Endothelial cell of umbilical vein (primary cell): ENCODE data around the gene G6PC2.

ENCODE experiments used
- CTCF ChIP-seq, 2 donors: IDR thresholded peaks; 1 replicate in 1 of 2; 2 replicates in 1 of 2; pipeline ENCODE4 v1.5.1; 2011; ENCODE audit warnings: low read length in 2 of 2, mild to moderate bottlenecking in 2 of 2, moderate library complexity in 2 of 2, control low read depth in 1 of 2, inconsistent platforms in 1 of 2, low read depth in 1 of 2; ENCODE audit not compliant: insufficient read depth in 1 of 2; ENCODE audit errors: extremely low read depth in 1 of 2
- EZH2 ChIP-seq: IDR thresholded peaks from 2 replicates; pipeline ENCODE4 v1.6.1; 2012; ENCODE audit warnings: borderline replicate concordance, low read depth, mild to moderate bottlenecking, moderate library complexity, low read length, inconsistent platforms; ENCODE audit not compliant: severe bottlenecking
- GATA2 ChIP-seq: IDR thresholded peaks from 2 replicates; pipeline ENCODE4 v1.7.0; 2011; ENCODE audit warnings: low read depth, mild to moderate bottlenecking, moderate library complexity, mixed read lengths, low read length; ENCODE audit not compliant: insufficient read length, insufficient read depth
- JUN ChIP-seq: IDR thresholded peaks from 2 replicates; pipeline ENCODE4 v1.6.1; 2011; ENCODE audit warnings: borderline replicate concordance, low read depth; ENCODE audit not compliant: insufficient read length, insufficient read depth
- MYC ChIP-seq: IDR thresholded peaks from one replicate; pipeline ENCODE4 v1.6.1; 2011; ENCODE audit warnings: mild to moderate bottlenecking, low read depth, low read length
- POLR2A ChIP-seq: IDR thresholded peaks from 2 replicates; pipeline ENCODE4 v1.6.1; 2012; ENCODE audit warnings: low read depth, mild to moderate bottlenecking, control low read depth, low read length
- POLR2AphosphoS5 ChIP-seq: IDR thresholded peaks from 2 replicates; pipeline ENCODE4 v1.6.1; 2012; ENCODE audit warnings: low read depth, mild to moderate bottlenecking, control low read depth, low read length, moderate library complexity; ENCODE audit not compliant: insufficient read depth
- TF ChIP-seq, protein P1 (sequence below): IDR thresholded peaks from 2 replicates; pipeline ENCODE4 v1.6.1; 2011; ENCODE audit not compliant: insufficient read depth, insufficient read length

- TF ChIP-seq CTCF (IDR thresholded peaks at IDR 0.05; ENCODE audit: extremely low read depth in 1 of 2, insufficient read depth in 1 of 2, low read depth in 1 of 2, low read length in 2 of 2): no peak
- no peak for TF ChIP-seq EZH2
- TF ChIP-seq, protein P1, sequence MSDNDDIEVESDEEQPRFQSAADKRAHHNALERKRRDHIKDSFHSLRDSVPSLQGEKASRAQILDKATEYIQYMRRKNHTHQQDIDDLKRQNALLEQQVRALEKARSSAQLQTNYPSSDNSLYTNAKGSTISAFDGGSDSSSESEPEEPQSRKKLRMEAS: no peak
- no peak for TF ChIP-seq POLR2A
- TF ChIP-seq POLR2AphosphoS5: no peak
- no peak for TF ChIP-seq JUN
- TF ChIP-seq GATA2: no peak
- TF ChIP-seq MYC: no peak
Observed at GRCh38 chr2:168874368-168875054, 26.6 kb upstream of the G6PC2 start.
